Endodermal cell (in vitro differentiated cells): ENCODE data around the gene ZBED2. TPM values are rescaled to one million over a fixed set of nuclear protein-coding genes. Genes with fewer than 3 reads are reported as not detected.

Experiments used
- DNase-seq: peaks from one replicate; pipeline ENCODE4 v3.0.0-alpha.2; 2017
- H3K27ac ChIP-seq: 2 replicates; pipeline ENCODE4 v1.5.1; 2013; ENCODE audit warnings: mild to moderate bottlenecking, low read depth, low read length, moderate library complexity
- H3K27me3 ChIP-seq: 2 replicates; pipeline ENCODE4 v1.6.1; 2013; ENCODE audit warnings: mild to moderate bottlenecking, low read length, moderate library complexity; ENCODE audit not compliant: insufficient read depth, control insufficient read depth, poor library complexity, severe bottlenecking
- H3K36me3 ChIP-seq: 2 replicates; pipeline ENCODE4 v1.7.0; 2013; ENCODE audit warnings: mild to moderate bottlenecking, low read length, moderate library complexity; ENCODE audit not compliant: control insufficient read depth, insufficient read depth
- H3K4me1 ChIP-seq: one replicate; pipeline ENCODE4 v1.7.0; 2013; ENCODE audit warnings: low read length; ENCODE audit not compliant: control insufficient read depth, insufficient read depth
- H3K4me3 ChIP-seq: 2 replicates; pipeline ENCODE4 v1.5.1; 2013; ENCODE audit warnings: mild to moderate bottlenecking, low read length, moderate library complexity
- H3K9ac ChIP-seq: 2 replicates; pipeline ENCODE4 v1.6.1; 2013; ENCODE audit warnings: mild to moderate bottlenecking, low read length, moderate library complexity; ENCODE audit not compliant: poor library complexity, severe bottlenecking; ENCODE audit errors: extremely low read depth
- H3K9me3 ChIP-seq: 2 replicates; pipeline ENCODE4 v1.6.1; 2013; ENCODE audit warnings: mild to moderate bottlenecking, low read length, moderate library complexity; ENCODE audit not compliant: control insufficient read depth
- H3K27ac Mint-ChIP-seq: 2 replicates; pipeline ENCODE4 v1.8.0; 2020; ENCODE audit warnings: mixed read lengths
- H3K27me3 Mint-ChIP-seq: 2 replicates; pipeline ENCODE4 v1.8.0; 2021; ENCODE audit warnings: mild to moderate bottlenecking, mixed read lengths; ENCODE audit not compliant: insufficient read depth
- H3K36me3 Mint-ChIP-seq: 2 replicates; pipeline ENCODE4 v1.8.0; 2020; ENCODE audit warnings: low read depth, mixed read lengths
- H3K4me1 Mint-ChIP-seq: 2 replicates; pipeline ENCODE4 v1.8.0; 2020; ENCODE audit warnings: mixed read lengths
- H3K4me3 Mint-ChIP-seq: 2 replicates; pipeline ENCODE4 v1.8.0; 2020; ENCODE audit warnings: mild to moderate bottlenecking, moderate library complexity, mixed read lengths
- H3K9me3 Mint-ChIP-seq: 2 replicates; pipeline ENCODE4 v1.8.0; 2020; ENCODE audit warnings: mild to moderate bottlenecking, mixed read lengths
- WGBS, 2 experiments: methylation state at CpG; one replicate each; pipeline versions ENCODE4 v1.1.5 to v1.1.7; 2013; ENCODE audit warnings: missing lambda C conversion rate in 2 of 2, mixed read lengths in 1 of 2; ENCODE audit not compliant: insufficient coverage in 1 of 2, insufficient read length in 1 of 2; 5-methylcytosine and 5-hydroxymethylcytosine counted together
- total RNA-seq, 2 donors: library from RNA; stranded (reverse); fragmentation: NEBNext Ultra II Directional in 1 of 2; extraction: Animal tissue kit (Norgen Biotek cat#: 25700) in 1 of 2; gene quantifications; 2 replicates in 1 of 2; 3 replicates in 1 of 2; pipeline ENCODE4 v1.2.1, GENCODE V29; 2021
- TF ChIP-seq, protein P1 (sequence below): fragments of 200-600 bp; sonication (generic); conservative IDR thresholded peaks from 2 replicates; pipeline ENCODE4 v1.5.0; 2021; ENCODE audit warnings: antibody characterized with exemption, mild to moderate bottlenecking

ZBED2 gene
- total RNA-seq, 2 donors from 2014 or later, result not detected

DNA sequence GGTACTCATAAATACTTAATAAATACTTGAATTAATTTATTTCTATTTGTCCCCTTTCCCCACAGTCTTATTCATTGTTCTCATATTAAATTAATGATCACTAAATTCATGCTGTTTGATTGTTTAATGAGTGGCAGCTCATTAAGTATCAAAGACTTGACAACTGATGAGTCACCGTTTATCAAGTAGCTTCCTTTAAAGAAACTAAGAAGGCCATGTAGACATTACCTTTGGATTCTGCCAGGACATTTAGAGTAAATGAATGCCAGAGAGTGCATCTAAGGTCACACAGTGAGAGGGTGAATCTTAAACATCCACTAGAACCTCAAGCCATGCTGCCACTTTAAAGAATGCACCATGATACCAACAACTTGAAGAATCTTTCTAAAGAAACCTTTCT, 23.9 kb downstream of the ZBED2 start:
- Mint-ChIP-seq H3K27me3 (no peaks in the 10 kb centered on the region), H3K9me3 (no peaks in the 10 kb centered on the region), H3K27ac (no peak overlapping the region), H3K36me3 (no peaks in the 10 kb centered on the region), H3K4me3 (no peak overlapping the region), H3K4me1 (peaks cover 3% of the 10 kb centered on the region)
- TF ChIP-seq, protein P1, sequence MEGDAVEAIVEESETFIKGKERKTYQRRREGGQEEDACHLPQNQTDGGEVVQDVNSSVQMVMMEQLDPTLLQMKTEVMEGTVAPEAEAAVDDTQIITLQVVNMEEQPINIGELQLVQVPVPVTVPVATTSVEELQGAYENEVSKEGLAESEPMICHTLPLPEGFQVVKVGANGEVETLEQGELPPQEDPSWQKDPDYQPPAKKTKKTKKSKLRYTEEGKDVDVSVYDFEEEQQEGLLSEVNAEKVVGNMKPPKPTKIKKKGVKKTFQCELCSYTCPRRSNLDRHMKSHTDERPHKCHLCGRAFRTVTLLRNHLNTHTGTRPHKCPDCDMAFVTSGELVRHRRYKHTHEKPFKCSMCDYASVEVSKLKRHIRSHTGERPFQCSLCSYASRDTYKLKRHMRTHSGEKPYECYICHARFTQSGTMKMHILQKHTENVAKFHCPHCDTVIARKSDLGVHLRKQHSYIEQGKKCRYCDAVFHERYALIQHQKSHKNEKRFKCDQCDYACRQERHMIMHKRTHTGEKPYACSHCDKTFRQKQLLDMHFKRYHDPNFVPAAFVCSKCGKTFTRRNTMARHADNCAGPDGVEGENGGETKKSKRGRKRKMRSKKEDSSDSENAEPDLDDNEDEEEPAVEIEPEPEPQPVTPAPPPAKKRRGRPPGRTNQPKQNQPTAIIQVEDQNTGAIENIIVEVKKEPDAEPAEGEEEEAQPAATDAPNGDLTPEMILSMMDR, result no peak
- no peaks in the 10 kb centered on the region for H3K27me3 ChIP-seq
- no peaks in the 10 kb centered on the region for H3K4me1 ChIP-seq
- no peak overlapping the region for H3K9ac ChIP-seq
- H3K27ac ChIP-seq, result no peak overlapping the region
- no peaks in the 10 kb centered on the region for H3K36me3 ChIP-seq
- no peak for DNase-seq
- 88 to 100% methylated on average over 1 of the region's 1 CpG for WGBS, 2 experiments
- H3K4me3 ChIP-seq, result no peak overlapping the region
- no peaks in the 10 kb centered on the region for H3K9me3 ChIP-seq

DNA sequence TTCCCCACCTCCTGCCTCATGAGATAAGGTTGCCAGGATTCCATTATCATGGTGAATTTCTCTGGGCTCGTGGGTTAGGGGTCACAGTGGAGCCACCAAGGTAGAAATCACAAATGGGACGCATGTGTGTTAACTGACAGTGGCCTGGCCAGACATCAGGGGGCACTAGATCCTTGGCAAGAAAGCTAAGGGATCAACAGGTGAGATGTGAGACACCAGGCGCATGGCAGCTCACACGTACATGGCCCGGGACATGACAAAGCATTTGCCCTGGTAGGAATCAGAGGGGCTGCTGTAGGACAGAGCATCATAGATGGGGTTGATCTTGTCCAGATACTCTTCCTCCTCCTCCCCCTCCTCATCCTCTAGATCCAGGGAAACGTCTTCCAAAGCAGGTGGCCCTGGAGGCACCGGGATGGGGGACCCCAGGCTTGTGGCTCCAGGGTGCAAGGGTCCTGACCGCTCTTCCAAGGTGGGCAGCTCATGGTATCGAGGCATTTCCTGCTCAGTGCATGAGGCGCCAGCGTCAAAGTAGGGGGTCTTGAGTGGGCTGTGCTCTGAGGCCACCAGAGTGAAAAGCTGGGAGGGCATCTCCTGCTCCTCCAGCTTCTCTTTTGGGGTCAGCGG, 24.6 kb downstream of the ZBED2 start:
- TF ChIP-seq, protein P1, result peak; percentile 40
- no peak overlapping the region for H3K27ac Mint-ChIP-seq
- peaks cover 3% of the 10 kb centered on the region for H3K4me1 Mint-ChIP-seq
- H3K9me3 Mint-ChIP-seq, result no peaks in the 10 kb centered on the region
- no peaks in the 10 kb centered on the region for H3K36me3 Mint-ChIP-seq
- no peak overlapping the region for H3K27ac ChIP-seq
- 86 to 90% methylated on average over 4 to 12 of the region's 12 CpGs for WGBS, 2 experiments
- H3K4me3 Mint-ChIP-seq, result no peak overlapping the region
- no peak overlapping the region for H3K4me3 ChIP-seq
- no peak overlapping the region for H3K9ac ChIP-seq
- no peaks in the 10 kb centered on the region for H3K27me3 Mint-ChIP-seq
- no peaks in the 10 kb centered on the region for H3K9me3 ChIP-seq
- no peaks in the 10 kb centered on the region for H3K36me3 ChIP-seq
- H3K27me3 ChIP-seq, result no peaks in the 10 kb centered on the region
- no peak for DNase-seq
- H3K4me1 ChIP-seq, result no peaks in the 10 kb centered on the region

DNA sequence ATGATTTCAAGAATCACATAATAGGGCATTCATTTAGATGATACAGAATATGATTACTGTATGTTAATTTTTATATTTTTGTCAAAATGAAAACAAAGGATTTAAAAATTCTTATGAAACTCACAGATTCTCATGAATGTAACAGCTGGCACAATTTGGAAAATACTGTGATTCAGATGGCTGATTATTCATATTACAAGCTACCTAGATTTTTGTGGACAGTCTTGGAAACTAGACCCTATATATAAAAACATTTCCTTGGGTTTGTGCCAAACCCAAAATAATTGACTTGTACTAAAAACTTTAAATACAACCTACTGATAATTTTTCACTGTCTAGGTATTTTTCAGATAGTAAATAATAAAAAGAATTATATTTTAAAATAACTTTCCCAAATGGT, 26.2 kb downstream of the ZBED2 start:
- Mint-ChIP-seq H3K4me1 (peaks cover 3% of the 10 kb centered on the region), H3K36me3 (no peaks in the 10 kb centered on the region)
- TF ChIP-seq, protein P1, result no peak

More for the DNA sequence above, 26.2 kb downstream of the ZBED2 start:
- Mint-ChIP-seq H3K27me3 (no peaks in the 10 kb centered on the region), H3K27ac (no peak overlapping the region), H3K4me3 (no peak overlapping the region), H3K9me3 (no peaks in the 10 kb centered on the region)
- H3K27me3 ChIP-seq, result no peaks in the 10 kb centered on the region
- H3K9me3 ChIP-seq, result no peaks in the 10 kb centered on the region
- H3K4me3 ChIP-seq, result no peak overlapping the region
- H3K27ac ChIP-seq, result no peak overlapping the region
- H3K36me3 ChIP-seq, result no peaks in the 10 kb centered on the region
- DNase-seq, result no peak
- no peak overlapping the region for H3K9ac ChIP-seq
- no peaks in the 10 kb centered on the region for H3K4me1 ChIP-seq
